Left lung (tissue), 10 donors: ENCODE data around the gene TTL. TPM values are rescaled to one million over a fixed set of nuclear protein-coding genes. Genes with fewer than 3 reads are reported as not detected.

Source experiments
- ATAC-seq: fragments of 200-7000 bp; cut with Tn5 transposase; one replicate; pipeline ENCODE4 v1.9.1; 2020; ENCODE audit warnings: moderate library complexity
- DNase-seq, 4 donors: peaks; one replicate each; pipeline ENCODE4 v3.0.0-alpha.2; 2013 to 2020
- H3K27ac ChIP-seq, 2 donors: fragments of 200-600 bp; sonication (generic) in 1 of 2; one replicate each; pipeline versions ENCODE4 v1.5.0 to v1.8.0; 2020 to 2021
- H3K27me3 ChIP-seq, 2 donors: fragments of 200-600 bp; sonication (generic) in 1 of 2; one replicate each; pipeline versions ENCODE4 v1.5.0 to v1.8.0; 2020 to 2021
- H3K36me3 ChIP-seq, 2 donors: fragments of 200-600 bp; sonication (generic) in 1 of 2; one replicate each; pipeline versions ENCODE4 v1.5.0 to v1.8.0; 2020 to 2021
- H3K4me1 ChIP-seq, 2 donors: fragments of 200-600 bp; one replicate each; pipeline ENCODE4 v1.8.0; 2021
- H3K4me3 ChIP-seq, 2 donors: fragments of 200-600 bp; sonication (generic) in 1 of 2; one replicate each; pipeline versions ENCODE4 v1.5.0 to v1.8.0; 2020 to 2021; ENCODE audit warnings: mild to moderate bottlenecking in 1 of 2
- H3K9me3 ChIP-seq, 2 donors: fragments of 200-600 bp; sonication (generic) in 1 of 2; one replicate each; pipeline versions ENCODE4 v1.5.0 to v1.8.0; 2020 to 2021
- CTCF ChIP-seq, 2 donors: fragments of 200-600 bp; sonication (generic) in 1 of 2; IDR thresholded peaks; one replicate each; pipeline versions ENCODE4 v1.5.0 to v1.8.0; 2021; ENCODE audit warnings: antibody characterized with exemption in 2 of 2
- intact Hi-C, 2 donors: fragments of 100-400 bp; cut with DNase I; formaldehyde crosslinking; loops; one replicate each; pipeline versions ENCODE4 v1.11.2 to v1.14.2; 2022
- polyA plus RNA-seq, 6 donors: library from polyadenylated mRNA; unstranded; fragments of 120-200 nt; gene quantifications; one replicate each; pipeline ENCODE4 v1.2.1, GENCODE V29; 2013; ENCODE audit not compliant: insufficient read length in 6 of 6
- total RNA-seq, 2 donors: library from RNA; stranded (reverse); fragmentation: NEBNext Ultra II Directional; extraction: Animal tissue kit (Norgen Biotek cat#: 25700); gene quantifications; one replicate each; pipeline ENCODE4 v1.2.1, GENCODE V29; 2021
- donor health status: DM: no; HTN: yes; CAD: no.
- donor health status: DM: no; HTN: no; CAD: no.

The TTL gene
- total and polyA plus RNA-seq, 8 donors = 40.1 to 62.3 (median 52.7) TPM

DNA sequence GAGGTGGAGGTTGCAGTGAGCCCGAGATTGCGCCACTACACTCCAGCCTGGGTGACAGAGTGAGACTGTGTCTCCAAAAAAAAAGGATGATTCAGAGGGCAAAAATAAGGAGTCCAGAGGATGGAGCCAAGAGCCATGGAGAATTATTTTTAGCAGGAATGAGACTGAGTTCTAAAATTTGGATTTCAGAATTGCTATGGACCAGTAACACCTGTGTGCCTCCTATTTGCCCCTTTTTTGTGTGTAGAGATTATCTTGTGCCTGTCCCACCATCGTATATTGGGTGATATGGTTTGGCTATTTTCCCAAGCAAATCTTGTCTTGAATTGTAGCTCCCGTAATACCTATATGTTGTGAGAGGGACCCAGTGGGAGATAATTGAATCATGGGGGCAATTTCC lies 32.1 kb upstream of the TTL start:
- Histone ChIP-seq H3K4me1 (no peaks in the 10 kb centered on the region), H3K4me3 (no peak overlapping the region), H3K36me3 (no peaks in the 10 kb centered on the region), H3K27ac (no peak overlapping the region), H3K27me3 (no peaks in the 10 kb centered on the region), H3K9me3 (peaks cover 0 to 8% of the 10 kb centered on the region in 2 donors)
- DNase-seq (no peak), ATAC-seq (no peak)
- TF ChIP-seq CTCF (IDR thresholded peaks at IDR 0.05) = no peak
- intact Hi-C loops = no loop called here

DNA sequence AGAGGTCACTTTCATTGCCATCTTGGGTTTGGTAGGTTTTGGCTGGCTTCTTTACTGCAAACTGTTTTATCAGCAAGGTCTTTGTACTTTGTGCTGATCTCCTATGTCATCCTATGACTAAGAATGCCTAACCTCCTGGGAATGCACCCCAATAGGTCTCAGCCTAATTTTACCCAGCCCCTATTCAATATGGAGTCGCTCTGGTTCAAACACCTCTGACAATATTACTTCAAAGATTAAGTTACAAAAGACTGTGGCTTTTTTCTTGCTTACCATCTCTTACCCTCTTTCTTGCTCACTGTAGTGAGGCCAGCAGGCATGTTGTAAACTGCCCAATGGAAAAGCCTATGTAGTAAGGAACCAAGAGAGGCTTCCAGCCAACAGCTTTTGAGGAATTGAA lies 30.6 kb upstream of the TTL start:
- no peak overlapping the region for H3K4me3 ChIP-seq
- no peaks in the 10 kb centered on the region for H3K27me3 ChIP-seq
- DNase-seq = no peak
- no peaks in the 10 kb centered on the region for H3K4me1 ChIP-seq
- no peak for ATAC-seq
- no peak for TF ChIP-seq CTCF (IDR thresholded peaks at IDR 0.05)
- no peaks in the 10 kb centered on the region for H3K36me3 ChIP-seq
- intact Hi-C loops = no loop called here
- H3K9me3 ChIP-seq = peaks cover 0 to 8% of the 10 kb centered on the region in 2 donors
- no peak overlapping the region for H3K27ac ChIP-seq

GRCh38 chr2:112454586-112454985 lies 27.4 kb upstream of the TTL start:
- Histone ChIP-seq H3K36me3 (no peaks in the 10 kb centered on the region), H3K4me1 (no peaks in the 10 kb centered on the region), H3K4me3 (no peak overlapping the region), H3K27me3 (no peaks in the 10 kb centered on the region), H3K27ac (no peak overlapping the region), H3K9me3 (peaks cover 0 to 7% of the 10 kb centered on the region in 2 donors)
- DNase-seq (no peak), ATAC-seq (no peak)
- TF ChIP-seq CTCF (IDR thresholded peaks at IDR 0.05) = no peak
- intact Hi-C loops = no loop called here

- no peaks in the 10 kb centered on the region for H3K9me3 ChIP-seq
- no peak for TF ChIP-seq CTCF (IDR thresholded peaks at IDR 0.05)
- H3K36me3 ChIP-seq = no peaks in the 10 kb centered on the region
- no peaks in the 10 kb centered on the region for H3K4me1 ChIP-seq
- ATAC-seq (no peak), DNase-seq (no peak)
- intact Hi-C loops = no loop called here
- peaks cover 0 to 6% of the 10 kb centered on the region in 2 donors for H3K27me3 ChIP-seq
- H3K27ac ChIP-seq = no peak overlapping the region
- no peak overlapping the region for H3K4me3 ChIP-seq
These were observed 22.6 kb upstream of the TTL start for GRCh38 chr2:112459372-112459771.

DNA sequence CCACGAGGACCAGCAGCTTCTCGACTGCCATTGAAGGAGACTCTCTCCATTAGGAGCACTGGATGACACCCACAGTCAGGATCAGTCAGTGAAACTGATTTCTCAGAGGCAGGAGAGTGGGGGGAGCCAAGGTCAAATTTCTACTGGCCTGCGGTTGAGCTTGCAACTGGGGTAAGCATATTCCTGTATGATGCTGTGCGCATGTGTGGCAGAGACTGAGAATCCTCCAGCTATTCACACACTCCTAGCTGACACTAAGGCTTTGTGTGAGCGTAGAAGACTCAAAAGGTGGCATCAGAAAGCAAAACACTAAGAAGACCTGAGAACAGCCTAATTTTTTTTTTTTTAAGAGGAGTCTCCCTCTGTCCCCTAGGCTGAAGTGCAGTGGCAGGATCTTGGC lies 19.8 kb upstream of the TTL start:
- Histone ChIP-seq H3K4me1 (no peaks in the 10 kb centered on the region), H3K36me3 (no peaks in the 10 kb centered on the region), H3K27me3 (peaks cover 0 to 6% of the 10 kb centered on the region in 2 donors), H3K4me3 (no peak overlapping the region), H3K9me3 (no peaks in the 10 kb centered on the region), H3K27ac (no peak overlapping the region)
- intact Hi-C loops = no loop called here
- TF ChIP-seq CTCF (IDR thresholded peaks at IDR 0.05) = no peak
- DNase-seq = no peak
- ATAC-seq = no peak
